Ovary (tissue), 9 donors: Measurements from ENCODE around the gene DGKD. TPM values are rescaled to one million over a fixed set of nuclear protein-coding genes. Genes with fewer than 3 reads are reported as not detected.

Experiments
- DNase-seq, 5 donors: peaks; one replicate each; pipeline ENCODE4 v3.0.0-alpha.2; 2019 to 2020
- H3K27ac ChIP-seq, 2 donors: fragments of 200-600 bp; one replicate each; pipeline versions ENCODE4 v1.5.1 to v1.8.0; 2019 to 2022
- H3K27me3 ChIP-seq: fragments of 200-600 bp; one replicate; pipeline ENCODE4 v1.8.0; 2022
- H3K36me3 ChIP-seq: fragments of 200-600 bp; sonication (generic); one replicate; pipeline ENCODE4 v1.5.1; 2019
- H3K4me1 ChIP-seq: one replicate; pipeline ENCODE4 v1.8.1; 2013; ENCODE audit warnings: mild to moderate bottlenecking, moderate library complexity; ENCODE audit not compliant: insufficient read depth
- H3K4me3 ChIP-seq: fragments of 200-600 bp; sonication (generic); one replicate; pipeline ENCODE4 v1.5.1; 2017
- H3K9me3 ChIP-seq, 2 donors: fragments of 200-600 bp in 1 of 2; sonication (generic) in 1 of 2; one replicate each; pipeline versions ENCODE4 v1.5.1 to v1.8.1; 2013 to 2019; ENCODE audit warnings: mild to moderate bottlenecking in 1 of 2, moderate library complexity in 1 of 2
- EP300 ChIP-seq: sonication (generic); formaldehyde crosslinking; IDR thresholded peaks from one replicate; pipeline ENCODE4 v1.6.1; 2017; ENCODE audit warnings: antibody characterized with exemption
- POLR2A ChIP-seq: fragments of 450-650 bp; IDR thresholded peaks from one replicate; pipeline ENCODE4 v1.6.1; 2017; ENCODE audit warnings: antibody characterized with exemption, mild to moderate bottlenecking, moderate library complexity
- whole genome bisulfite sequencing, 3 donors: extraction: QIAGEN DNeasy Blood & Tissue Kit in 1 of 3; methylation state at CpG; one replicate each; pipeline versions ENCODE4 v1.1.5 to v1.1.7; 2013 to 2017; 5-methylcytosine and 5-hydroxymethylcytosine counted together
- intact Hi-C, 4 donors: fragments of 100-400 bp; cut with DNase I; formaldehyde crosslinking; loops; one replicate each; pipeline versions ENCODE4 v1.11.0 to v1.15.1; 2022 to 2023
- polyA plus RNA-seq, 2 donors: library from polyadenylated mRNA; stranded (reverse); fragments of 200-250 nt in 1 of 2; fragments of 350-450 nt in 1 of 2; fragmentation: Illumina TruSeq in 1 of 2; extraction: RNeasy Lipid Tissue Mini Kit (QIAGEN cat#74804) in 1 of 2; gene quantifications; one replicate each; pipeline ENCODE4 v1.2.3, GENCODE V29; 2013 to 2014
- total RNA-seq, 7 donors: library from RNA; depleted of rRNA in 2 of 7; stranded (reverse); fragments of >200 nt in 2 of 7; fragmentation: NEBNext Ultra II Directional in 3 of 7; extraction: Animal tissue kit (Norgen Biotek cat#: 25700) in 3 of 7; gene quantifications; one replicate each; pipeline versions ENCODE4 v1.1.0 to v1.2.4, GENCODE V29; 2016 to 2023
- TF ChIP-seq, protein P1 (sequence below), 3 donors: fragments of 450-650 bp in 2 of 3; fragments of 200-600 bp in 1 of 3; IDR thresholded peaks; one replicate each; pipeline versions ENCODE4 v1.5.1 to v1.8.0; 2016 to 2022; ENCODE audit warnings: antibody characterized with exemption in 3 of 3, mild to moderate bottlenecking in 1 of 3
- donor health status: DM: no; HTN: no; CAD: no; lungs with moderate emphysema.
- donor health status: DM: no; HTN: no; CAD: no.
- donor health status: Bipolar disorder and iron deficiency.
- donor health status: DM: yes; HTN: yes; CAD: no.
- donor health status: DM: no; HTN: no; CAD: no.
- donor health status: DM: yes; HTN: yes; CAD: no.

DGKD gene
- total and polyA plus RNA-seq, 9 donors: 9.4 to 81.8 (median 36.3) TPM

DNA sequence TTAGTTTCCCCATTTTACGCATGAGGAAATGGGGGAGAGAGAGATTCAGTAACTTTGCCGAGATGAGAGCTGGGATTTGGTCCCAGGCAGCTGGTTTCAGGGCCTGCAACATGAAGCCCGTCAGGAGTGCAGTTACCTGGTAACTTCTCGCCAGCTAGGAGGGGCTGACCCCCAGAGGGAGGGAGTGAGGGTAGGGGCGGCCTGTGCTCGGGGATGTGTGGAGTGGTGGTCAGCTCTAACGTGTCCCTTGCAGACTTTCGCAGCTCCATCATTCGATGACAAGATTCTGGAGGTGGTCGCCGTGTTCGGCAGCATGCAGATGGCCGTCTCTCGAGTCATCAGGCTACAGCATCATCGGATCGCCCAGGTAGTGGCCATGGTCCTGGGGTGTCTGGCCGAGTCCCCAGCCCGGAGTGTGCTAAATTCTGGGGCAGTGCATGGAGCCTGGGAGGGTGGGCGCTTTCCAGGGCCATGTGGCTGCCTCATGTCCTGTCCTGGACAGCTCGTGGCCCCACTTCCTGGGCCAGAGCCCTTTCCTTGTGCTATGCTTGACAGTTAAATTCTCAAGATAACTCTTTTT is 103.8 kb downstream of the DGKD start:
- no peaks in the 10 kb centered on the region for H3K9me3 ChIP-seq
- 94 to 95% (median 94%) methylated on average over 20 of the region's 20 CpGs for WGBS, 3 donors
- intact Hi-C loops: no loop called here
- no peaks in the 10 kb centered on the region for H3K27me3 ChIP-seq
- TF ChIP-seq, protein P1, sequence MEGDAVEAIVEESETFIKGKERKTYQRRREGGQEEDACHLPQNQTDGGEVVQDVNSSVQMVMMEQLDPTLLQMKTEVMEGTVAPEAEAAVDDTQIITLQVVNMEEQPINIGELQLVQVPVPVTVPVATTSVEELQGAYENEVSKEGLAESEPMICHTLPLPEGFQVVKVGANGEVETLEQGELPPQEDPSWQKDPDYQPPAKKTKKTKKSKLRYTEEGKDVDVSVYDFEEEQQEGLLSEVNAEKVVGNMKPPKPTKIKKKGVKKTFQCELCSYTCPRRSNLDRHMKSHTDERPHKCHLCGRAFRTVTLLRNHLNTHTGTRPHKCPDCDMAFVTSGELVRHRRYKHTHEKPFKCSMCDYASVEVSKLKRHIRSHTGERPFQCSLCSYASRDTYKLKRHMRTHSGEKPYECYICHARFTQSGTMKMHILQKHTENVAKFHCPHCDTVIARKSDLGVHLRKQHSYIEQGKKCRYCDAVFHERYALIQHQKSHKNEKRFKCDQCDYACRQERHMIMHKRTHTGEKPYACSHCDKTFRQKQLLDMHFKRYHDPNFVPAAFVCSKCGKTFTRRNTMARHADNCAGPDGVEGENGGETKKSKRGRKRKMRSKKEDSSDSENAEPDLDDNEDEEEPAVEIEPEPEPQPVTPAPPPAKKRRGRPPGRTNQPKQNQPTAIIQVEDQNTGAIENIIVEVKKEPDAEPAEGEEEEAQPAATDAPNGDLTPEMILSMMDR (IDR thresholded peaks at IDR 0.05): no peak
- no peak for TF ChIP-seq POLR2A
- TF ChIP-seq EP300: no peak
- H3K27ac ChIP-seq: no peak overlapping the region
- DNase-seq: no peak
- no peaks in the 10 kb centered on the region for H3K4me1 ChIP-seq
- H3K36me3 ChIP-seq: no peaks in the 10 kb centered on the region
- no peak overlapping the region for H3K4me3 ChIP-seq

DNA sequence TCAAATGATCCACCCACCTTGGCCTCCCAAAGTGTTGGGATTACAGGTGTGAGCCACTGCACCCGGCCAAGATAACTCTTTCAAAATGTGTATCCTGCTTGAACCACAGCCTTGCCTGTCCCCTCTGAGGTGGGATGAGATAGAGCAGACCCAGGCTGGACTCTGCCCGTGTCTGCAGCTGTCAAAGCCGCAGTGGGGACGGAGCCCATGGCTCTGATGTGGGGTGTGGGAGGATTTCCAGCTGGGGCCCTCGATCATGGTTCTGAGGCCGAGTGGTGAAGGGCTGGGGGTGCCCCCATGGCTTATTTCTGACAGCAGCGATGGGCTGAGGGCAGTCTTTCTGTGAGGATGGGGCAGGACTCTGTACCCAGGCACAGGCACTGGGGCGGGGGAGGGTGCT is 104.5 kb downstream of the DGKD start:
- Histone ChIP-seq H3K9me3 (no peaks in the 10 kb centered on the region), H3K4me1 (no peaks in the 10 kb centered on the region), H3K4me3 (no peak overlapping the region), H3K36me3 (no peaks in the 10 kb centered on the region), H3K27me3 (no peaks in the 10 kb centered on the region), H3K27ac (no peak overlapping the region)
- DNase-seq: no peak
- intact Hi-C loops: no loop called here
- 88 to 93% (median 90%) methylated on average over 8 of the region's 8 CpGs for WGBS, 3 donors
- TF ChIP-seq POLR2A (no peak), EP300 (no peak)
- TF ChIP-seq, protein P1 (IDR thresholded peaks at IDR 0.05): no peak

DNA sequence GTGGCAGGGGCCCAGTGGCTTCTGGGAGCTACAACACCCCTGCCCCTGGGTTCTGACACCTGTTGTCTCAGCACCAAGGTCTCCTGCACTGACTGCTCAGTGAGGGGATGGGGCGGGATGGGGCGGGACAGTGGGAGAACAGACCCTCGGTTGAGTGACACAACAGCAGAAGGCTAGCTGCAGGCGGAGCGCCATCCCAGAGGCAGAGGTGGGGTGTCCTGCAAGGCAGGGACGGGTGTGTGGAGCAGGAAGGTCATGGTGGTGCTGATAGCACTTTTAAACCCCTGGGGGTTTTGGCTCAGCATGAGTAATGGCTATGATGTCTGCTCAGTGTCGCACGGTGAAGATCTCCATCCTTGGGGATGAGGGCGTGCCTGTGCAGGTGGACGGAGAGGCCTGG is 105.1 kb downstream of the DGKD start:
- WGBS, 3 donors: 91 to 97% (median 93%) methylated on average over 10 of the region's 10 CpGs
- Histone ChIP-seq H3K4me1 (no peaks in the 10 kb centered on the region), H3K27ac (no peak overlapping the region), H3K36me3 (no peaks in the 10 kb centered on the region), H3K4me3 (no peak overlapping the region), H3K27me3 (no peaks in the 10 kb centered on the region), H3K9me3 (no peaks in the 10 kb centered on the region)
- TF ChIP-seq, protein P1 (IDR thresholded peaks at IDR 0.05): no peak
- TF ChIP-seq EP300: no peak
- no peak for TF ChIP-seq POLR2A
- no peak for DNase-seq
- intact Hi-C loops: no loop called here

DNA sequence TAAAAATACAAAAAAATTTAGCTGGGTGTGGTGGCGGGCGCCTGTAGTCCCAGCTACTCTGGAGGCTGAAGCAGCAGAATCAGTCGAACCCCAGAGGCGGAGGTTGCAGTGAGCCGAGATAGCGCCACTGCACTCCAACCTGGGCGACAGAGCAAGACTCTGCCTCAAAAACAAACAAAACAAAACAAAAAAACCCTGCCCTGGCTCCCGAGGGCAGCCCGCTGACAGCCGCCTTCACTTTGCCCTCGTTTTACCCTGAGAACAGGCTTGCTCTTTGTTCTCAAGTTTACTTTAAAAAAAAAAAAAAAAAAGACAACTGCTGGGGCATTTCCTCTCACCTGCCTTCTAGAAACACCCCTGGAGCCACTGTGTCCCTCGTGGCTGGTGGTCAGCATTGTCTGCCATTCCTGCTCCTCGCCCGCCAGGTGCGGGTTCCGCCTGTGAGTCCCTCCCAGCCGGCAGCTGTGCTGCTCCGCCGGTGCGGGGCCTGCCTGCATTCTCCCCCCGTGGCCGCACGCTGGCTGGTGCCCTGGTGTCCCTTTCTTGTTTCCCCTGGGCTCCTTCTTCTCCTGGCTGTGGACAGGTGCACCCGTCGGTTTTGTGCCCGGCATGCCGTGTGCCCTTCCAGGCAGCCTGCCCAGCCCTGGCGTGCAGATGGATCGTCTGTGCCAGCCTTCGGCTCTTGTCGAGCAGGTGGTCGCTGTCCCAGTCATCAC is 106.6 kb downstream of the DGKD start:
- DNase-seq: no peak
- 88 to 91% (median 89%) methylated on average over 32 of the region's 32 CpGs for WGBS, 3 donors
- Histone ChIP-seq H3K4me1 (no peaks in the 10 kb centered on the region), H3K27ac (no peak overlapping the region), H3K27me3 (no peaks in the 10 kb centered on the region), H3K36me3 (no peaks in the 10 kb centered on the region), H3K9me3 (no peaks in the 10 kb centered on the region), H3K4me3 (no peak overlapping the region)
- TF ChIP-seq, protein P1 (IDR thresholded peaks at IDR 0.05): no peak
- TF ChIP-seq POLR2A (no peak), EP300 (no peak)
- intact Hi-C loops: no loop called here
